Breast epithelium (tissue), 4 donors: ENCODE data around the gene ZBTB34. TPM values are rescaled to one million over a fixed set of nuclear protein-coding genes. Genes with fewer than 3 reads are reported as not detected.
"Not testable (repeated sequence)": the region's sequence is repeated elsewhere in the genome, so short reads cannot be mapped to it uniquely, and the experiment has no call there.

Experiments used
- DNase-seq, 2 donors: peaks; one replicate each; pipeline ENCODE4 v3.0.0-alpha.2; 2019; ENCODE audit warnings: low spot score in 2 of 2
- H3K27ac ChIP-seq, 2 donors: fragments of 200-600 bp; sonication (generic) in 1 of 2; one replicate each; pipeline ENCODE4 v1.5.1; 2016 to 2019; ENCODE audit warnings: mild to moderate bottlenecking in 1 of 2
- H3K27me3 ChIP-seq, 2 donors: fragments of 200-600 bp; sonication (generic) in 1 of 2; one replicate each; pipeline versions ENCODE4 v1.5.1 to v1.6.0; 2017 to 2019; ENCODE audit warnings: control low read depth in 1 of 2, mild to moderate bottlenecking in 1 of 2
- H3K36me3 ChIP-seq: fragments of 200-600 bp; one replicate; pipeline ENCODE4 v1.5.1; 2019
- H3K4me1 ChIP-seq, 2 donors: fragments of 200-600 bp; sonication (generic); one replicate each; pipeline ENCODE4 v1.5.1; 2016 to 2019; ENCODE audit warnings: control low read depth in 1 of 2
- H3K4me3 ChIP-seq, 3 donors: fragments of 200-600 bp; sonication (generic); 1 replicate in 2 of 3; 2 replicates in 1 of 3; pipeline ENCODE4 v1.5.1; 2016 to 2019; ENCODE audit warnings: mild to moderate bottlenecking in 3 of 3, moderate library complexity in 2 of 3
- H3K9me3 ChIP-seq, 2 donors: fragments of 200-600 bp; sonication (generic) in 1 of 2; one replicate each; pipeline ENCODE4 v1.5.1; 2016 to 2019; ENCODE audit warnings: control low read depth in 1 of 2
- CTCF ChIP-seq, 3 donors: fragments of 450-650 bp; IDR thresholded peaks; one replicate each; pipeline ENCODE4 v1.5.1; 2016 to 2017; ENCODE audit warnings: antibody characterized with exemption in 3 of 3, mild to moderate bottlenecking in 3 of 3, moderate library complexity in 3 of 3
- POLR2A ChIP-seq: fragments of 450-650 bp; IDR thresholded peaks from one replicate; pipeline ENCODE4 v1.6.1; 2016; ENCODE audit warnings: antibody characterized with exemption, mild to moderate bottlenecking, moderate library complexity
- POLR2AphosphoS5 ChIP-seq, 3 donors: sonication (generic); formaldehyde crosslinking; IDR thresholded peaks; one replicate each; pipeline ENCODE4 v1.6.1; 2017; ENCODE audit warnings: antibody characterized with exemption in 3 of 3
- intact Hi-C: fragments of 100-400 bp; cut with DNase I; formaldehyde crosslinking; loops from one replicate; pipeline ENCODE4 v1.15.1; 2023; ENCODE audit warnings: low total_unique reads
- total RNA-seq, 3 donors: library from RNA; depleted of rRNA; stranded (reverse); fragments of >200 nt; gene quantifications; one replicate each; pipeline ENCODE4 v1.1.0, GENCODE V29; 2016

ZBTB34 gene
- total RNA-seq: 10 to 100 TPM in 2 of 3 donors, 1 to 10 TPM in 1; 9.2 to 13.9 (median 12.2) TPM

DNA sequence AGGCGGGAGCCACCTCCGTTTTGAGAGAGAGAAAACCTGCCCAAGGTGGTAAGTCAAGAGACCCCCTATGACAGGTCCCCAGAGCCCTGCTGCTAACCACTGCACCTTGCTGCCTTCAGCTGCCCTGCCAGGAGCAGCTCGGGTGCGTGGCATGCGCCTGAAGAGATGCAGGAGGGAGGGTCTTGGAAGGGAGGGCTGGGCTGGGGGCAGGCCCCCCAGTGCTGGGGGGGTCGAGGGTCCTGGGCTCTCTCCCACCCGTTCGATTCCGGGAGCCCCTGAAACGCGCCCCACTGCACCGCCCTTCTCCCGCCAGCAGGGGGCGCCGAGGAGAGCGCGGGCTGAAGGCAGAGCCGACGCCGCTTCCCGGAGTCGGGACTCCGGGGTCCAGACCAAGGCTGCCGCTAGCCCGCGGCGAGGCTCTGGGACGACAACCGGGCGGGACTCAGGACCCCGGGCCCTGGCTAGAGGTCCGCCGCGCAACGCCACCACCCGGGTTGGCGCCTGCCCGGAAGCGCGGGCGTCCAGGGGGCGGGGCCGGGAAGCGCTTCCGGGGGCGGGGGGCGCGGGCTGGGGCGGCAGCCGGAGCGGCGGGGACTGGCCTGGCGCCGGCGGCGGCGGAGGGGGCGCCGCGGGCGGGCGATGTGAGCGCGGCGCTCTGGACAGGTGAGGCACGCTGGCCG lies at the start of gene ZBTB34:
TSS of gene ZBTB34 (plus strand) at position 563 of the 680 bp plus-strand sequence. CDS start 18,761 bp downstream, outside the sequence.
- Histone ChIP-seq H3K36me3 (no peaks in the 10 kb centered on the region), H3K4me3 (peak within 1 kb of the TSS; percentile 90 to 96 (median 95)), H3K4me1 (peaks cover 5 to 6% of the 10 kb centered on the region in 2 donors), H3K9me3 (no peaks in the 10 kb centered on the region), H3K27ac (peak within 1 kb of the TSS; percentile 93 to 97), H3K27me3 (no peaks in the 10 kb centered on the region)
- DNase-seq: no peak
- intact Hi-C loops: no loop called here
- TF ChIP-seq CTCF (IDR thresholded peaks at IDR 0.05) (peak; percentile 97 to 99 (median 98)), POLR2AphosphoS5 (IDR thresholded peaks at IDR 0.05) (peak in 2 of 3 donors; percentile 60 to 67), POLR2A (no peak)

DNA sequence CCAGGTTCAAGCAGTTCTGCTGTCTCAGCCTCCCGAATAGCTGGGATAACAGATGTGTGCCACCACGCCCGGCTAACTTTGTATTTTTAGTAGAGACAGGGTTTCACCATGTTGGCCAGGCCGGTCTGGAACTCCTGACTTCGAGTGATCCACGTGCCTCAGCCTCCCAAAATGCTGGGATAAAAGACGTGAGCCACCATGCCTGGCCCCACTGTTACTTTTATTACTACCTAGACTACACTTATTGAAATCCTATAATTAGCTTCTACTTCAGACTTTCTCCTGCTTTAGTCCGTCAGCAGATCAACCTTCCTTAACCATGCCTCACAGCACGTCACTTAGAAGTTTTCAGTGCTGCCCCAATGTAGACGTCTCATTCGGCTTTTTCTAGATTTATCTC lies 47.4 kb upstream of the ZBTB34 start:
- Histone ChIP-seq H3K27ac (no peak overlapping the region), H3K4me3 (no peak overlapping the region), H3K36me3 (peaks cover 6% of the 10 kb centered on the region), H3K27me3 (no peaks in the 10 kb centered on the region), H3K4me1 (no peaks in the 10 kb centered on the region), H3K9me3 (peaks cover 6 to 8% of the 10 kb centered on the region in 2 donors)
- no peak for DNase-seq
- intact Hi-C loops: no loop called here
- TF ChIP-seq POLR2AphosphoS5 (IDR thresholded peaks at IDR 0.05): no peak
- TF ChIP-seq POLR2A: no peak
- no peak for TF ChIP-seq CTCF (IDR thresholded peaks at IDR 0.05)

DNA sequence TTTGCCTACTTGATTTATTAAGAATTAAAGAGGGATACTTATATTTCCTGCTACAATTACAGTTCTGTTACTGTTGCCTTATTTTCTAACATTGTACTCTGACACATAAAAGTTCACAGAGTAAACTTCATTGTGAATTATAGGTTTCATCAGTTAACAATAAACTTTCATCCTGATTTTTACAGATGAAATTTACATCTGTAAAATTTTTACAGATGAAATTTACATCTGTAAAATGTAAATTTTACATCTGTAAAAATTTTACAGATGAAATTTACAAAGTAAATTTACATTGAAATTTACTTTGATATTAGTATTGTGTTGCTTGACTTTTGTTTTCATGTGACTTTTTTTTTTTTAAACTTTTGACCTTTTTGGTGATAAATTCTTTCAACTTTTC lies 46.3 kb upstream of the ZBTB34 start:
- peaks cover 11 to 18% of the 10 kb centered on the region in 2 donors for H3K9me3 ChIP-seq
- no peak overlapping the region for H3K4me3 ChIP-seq
- no peak overlapping the region for H3K27ac ChIP-seq
- intact Hi-C loops: no loop called here
- H3K36me3 ChIP-seq: peaks cover 6% of the 10 kb centered on the region
- no peaks in the 10 kb centered on the region for H3K4me1 ChIP-seq
- H3K27me3 ChIP-seq: no peaks in the 10 kb centered on the region
- no peak for TF ChIP-seq CTCF (IDR thresholded peaks at IDR 0.05)
- no peak for TF ChIP-seq POLR2A
- TF ChIP-seq POLR2AphosphoS5 (IDR thresholded peaks at IDR 0.05): no peak
- DNase-seq: no peak

DNA sequence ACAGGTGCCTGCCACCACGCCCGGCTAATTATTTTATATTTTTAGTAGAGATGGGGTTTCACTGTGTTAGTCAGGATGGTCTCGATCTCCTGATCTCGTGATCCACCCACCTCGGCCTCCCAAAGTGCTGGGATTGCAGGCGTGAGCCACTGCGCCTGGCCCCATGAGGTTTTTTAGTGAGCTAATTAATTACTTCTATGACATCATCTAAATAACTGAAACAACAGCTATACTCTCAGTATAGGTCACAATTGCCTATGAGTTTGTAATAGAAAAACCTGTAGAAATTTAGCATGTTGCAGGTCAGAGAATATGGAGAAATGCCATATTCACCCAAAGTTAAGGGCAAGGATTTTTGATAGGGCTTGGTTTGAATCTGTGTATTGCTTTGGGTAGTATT lies 42.8 kb upstream of the ZBTB34 start:
- H3K27me3 ChIP-seq, H3K4me3 ChIP-seq, H3K27ac ChIP-seq, H3K4me1 ChIP-seq, DNase-seq, intact Hi-C loops, H3K36me3 ChIP-seq: not testable (repeated sequence)
- H3K9me3 ChIP-seq: peaks cover 16 to 28% of the 10 kb centered on the region in 2 donors

DNA sequence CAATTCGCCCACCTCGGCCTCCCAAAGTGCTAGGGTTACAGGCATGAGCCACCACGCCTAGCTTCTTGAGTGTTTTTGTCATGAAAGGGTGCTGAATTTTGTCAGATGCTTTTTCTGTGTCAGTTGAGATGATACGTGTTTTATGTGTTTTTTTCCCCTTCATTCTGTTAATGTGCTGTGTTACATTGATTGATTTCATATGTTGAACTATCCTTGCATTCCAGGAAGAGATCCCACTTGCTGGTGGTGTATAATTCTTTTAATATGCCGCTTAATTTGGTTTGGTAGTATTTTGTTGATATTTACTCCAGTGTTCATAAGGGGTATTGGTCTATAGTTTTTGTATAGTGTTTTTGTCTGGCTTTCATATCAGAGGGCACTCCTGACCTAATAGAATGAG lies 42.0 kb upstream of the ZBTB34 start:
- Histone ChIP-seq H3K27ac (no peak overlapping the region), H3K4me1 (no peaks in the 10 kb centered on the region), H3K4me3 (no peak overlapping the region), H3K9me3 (peaks cover 16 to 28% of the 10 kb centered on the region in 2 donors), H3K36me3 (peaks cover 2% of the 10 kb centered on the region), H3K27me3 (no peaks in the 10 kb centered on the region)
- DNase-seq: no peak
- TF ChIP-seq POLR2A (no peak), CTCF (IDR thresholded peaks at IDR 0.05) (no peak), POLR2AphosphoS5 (IDR thresholded peaks at IDR 0.05) (no peak)
- intact Hi-C loops: no loop called here
